Glutamatergic neuron (in vitro differentiated cells): ENCODE results near the gene ERFL. TPM values are rescaled to one million over a fixed set of nuclear protein-coding genes. Genes with fewer than 3 reads are reported as not detected.
A peak's percentile ranks its signal among the peaks of the same experiment; 100 is the strongest.
"Not testable (repeated sequence)": the region's sequence is repeated elsewhere in the genome, so short reads cannot be mapped to it uniquely, and the experiment has no call there.

ENCODE experiments used
- DNase-seq: peaks from one replicate; pipeline ENCODE4 v3.0.0; 2022
- H3K27ac Mint-ChIP-seq: one replicate; pipeline ENCODE4 v1.8.0; 2020; ENCODE audit warnings: mild to moderate bottlenecking, mixed read lengths, inconsistent platforms; ENCODE audit not compliant: unreplicated experiment
- H3K27me3 Mint-ChIP-seq: one replicate; pipeline ENCODE4 v1.8.0; 2020; ENCODE audit warnings: mild to moderate bottlenecking, moderate library complexity, mixed read lengths, inconsistent platforms; ENCODE audit not compliant: unreplicated experiment
- H3K36me3 Mint-ChIP-seq: one replicate; pipeline ENCODE4 v1.8.0; 2020; ENCODE audit warnings: mild to moderate bottlenecking, mixed read lengths, inconsistent platforms; ENCODE audit not compliant: unreplicated experiment
- H3K4me1 Mint-ChIP-seq: one replicate; pipeline ENCODE4 v1.8.0; 2020; ENCODE audit warnings: mild to moderate bottlenecking, low read depth, mixed read lengths, inconsistent platforms; ENCODE audit not compliant: unreplicated experiment
- H3K4me3 Mint-ChIP-seq: one replicate; pipeline ENCODE4 v1.8.0; 2020; ENCODE audit warnings: mild to moderate bottlenecking, mixed read lengths, inconsistent platforms; ENCODE audit not compliant: unreplicated experiment
- H3K9me3 Mint-ChIP-seq: one replicate; pipeline ENCODE4 v1.8.0; 2020; ENCODE audit warnings: mild to moderate bottlenecking, moderate library complexity, mixed read lengths, inconsistent platforms; ENCODE audit not compliant: unreplicated experiment
- CTCF ChIP-seq: fragments of 200-600 bp; sonication (generic); IDR thresholded peaks from one replicate; pipeline ENCODE4 v1.5.0; 2021; ENCODE audit not compliant: partially characterized antibody, unreplicated experiment
- total RNA-seq: library from RNA; stranded (reverse); fragmentation: NEBNext Ultra II Directional; extraction: Animal tissue kit (Norgen Biotek cat#: 25700); gene quantifications from one replicate; pipeline ENCODE4 v1.2.1, GENCODE V29; 2021; ENCODE audit not compliant: unreplicated experiment

The ERFL gene
- total RNA-seq, 1 donor from 2014 or later = 1.6 TPM

- peaks cover 19% of the 10 kb centered on the region for H3K27me3 Mint-ChIP-seq
These were observed 11.8 kb upstream of the ERFL start for GRCh38 chr19:41939861-41940730.

DNA sequence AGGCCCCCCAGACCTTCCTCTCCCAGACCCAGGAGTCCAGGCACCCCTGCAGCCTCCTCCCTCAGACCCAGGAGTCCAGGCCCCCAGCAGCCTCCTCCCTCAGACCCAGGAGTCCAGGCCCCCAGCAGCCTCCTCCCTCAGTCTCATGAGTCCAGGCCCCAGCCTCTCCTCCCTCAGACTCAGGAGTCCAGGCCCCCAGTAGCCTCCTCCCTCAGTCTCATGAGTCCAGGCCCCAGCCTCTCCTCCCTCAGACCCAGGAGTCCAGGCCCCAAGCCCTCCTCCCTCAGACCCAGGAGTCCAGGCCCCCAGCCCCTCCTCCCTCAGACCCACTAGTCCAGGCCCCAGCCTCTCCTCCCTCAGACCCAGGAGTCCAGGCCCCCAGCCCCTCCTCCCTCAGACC lies 11.0 kb upstream of the ERFL start:
- peaks cover 22% of the 10 kb centered on the region for H3K4me1 Mint-ChIP-seq
- DNase-seq, H3K27ac Mint-ChIP-seq, H3K4me3 Mint-ChIP-seq, H3K36me3 Mint-ChIP-seq: not testable (repeated sequence)
- peaks cover 13% of the 10 kb centered on the region for H3K9me3 Mint-ChIP-seq
- peaks cover 16% of the 10 kb centered on the region for H3K27me3 Mint-ChIP-seq

More at GRCh38 chr19:41939861-41940730, 11.8 kb upstream of the ERFL start:
- Mint-ChIP-seq H3K9me3 (peaks cover 14% of the 10 kb centered on the region), H3K36me3 (peaks cover 6% of the 10 kb centered on the region), H3K27ac (no peak overlapping the region), H3K4me1 (peaks cover 16% of the 10 kb centered on the region), H3K4me3 (peak overlapping the region; percentile 73)
- TF ChIP-seq CTCF = no peak
- no peak for DNase-seq

DNA sequence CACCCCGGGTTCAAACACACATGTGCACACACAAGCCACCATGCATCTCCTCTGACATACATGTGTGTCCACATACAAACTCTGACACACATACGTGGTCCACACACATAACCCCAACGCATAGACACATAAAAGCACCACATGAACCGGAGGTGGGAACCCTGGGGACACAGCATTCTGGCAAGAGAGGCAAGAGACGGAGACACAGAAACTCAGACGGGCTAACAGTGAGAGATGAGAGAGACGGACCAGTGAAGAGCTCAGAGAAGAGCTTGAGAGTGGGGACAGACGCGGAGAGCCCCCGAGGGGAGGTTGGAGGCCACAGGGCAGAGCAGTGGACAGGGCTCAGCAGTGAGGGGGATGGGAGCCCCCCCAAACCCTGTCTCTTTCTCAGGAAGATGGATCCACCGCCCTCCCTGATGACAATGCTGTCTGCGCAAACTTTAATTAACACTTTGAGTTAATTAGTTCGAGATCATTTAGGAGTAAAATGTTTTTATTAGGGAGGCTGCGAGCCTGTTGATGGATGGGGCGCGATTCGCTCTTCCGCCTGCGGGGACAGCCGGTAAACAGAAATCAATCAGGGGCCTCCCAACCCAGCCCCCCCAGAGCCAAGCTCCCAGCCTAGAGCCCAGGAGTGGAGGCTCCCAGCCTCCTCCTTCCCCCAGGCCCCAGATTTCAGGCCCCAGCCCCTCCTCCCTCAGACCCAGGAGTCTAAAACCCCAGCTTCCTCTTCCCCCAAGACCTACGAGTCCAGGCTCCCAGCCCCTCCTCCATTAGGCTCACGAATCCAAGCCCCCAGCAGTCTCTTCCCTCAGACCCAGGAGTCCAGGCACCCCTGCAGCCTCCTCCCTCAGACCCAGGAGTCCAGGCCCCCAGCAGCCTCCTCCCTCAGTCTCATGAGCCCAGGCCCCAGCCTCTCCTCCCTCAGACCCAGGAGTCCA lies 9.5 kb upstream of the ERFL start:
- H3K4me3 Mint-ChIP-seq = peak overlapping the region; percentile 63
- peaks cover 20% of the 10 kb centered on the region for H3K27me3 Mint-ChIP-seq
- H3K36me3 Mint-ChIP-seq = peaks cover 2% of the 10 kb centered on the region
- H3K9me3 Mint-ChIP-seq = peaks cover 18% of the 10 kb centered on the region
- no peak for DNase-seq
- peak; percentile 26 for TF ChIP-seq CTCF
- H3K27ac Mint-ChIP-seq = peak overlapping the region; percentile 10
- H3K4me1 Mint-ChIP-seq = peaks cover 35% of the 10 kb centered on the region

GRCh38 chr19:41936961-41937360 lies 8.7 kb upstream of the ERFL start:
- no peak for DNase-seq
- Mint-ChIP-seq H3K9me3 (peaks cover 18% of the 10 kb centered on the region), H3K4me1 (peaks cover 41% of the 10 kb centered on the region), H3K27ac (no peak overlapping the region), H3K36me3 (no peaks in the 10 kb centered on the region), H3K27me3 (peaks cover 23% of the 10 kb centered on the region), H3K4me3 (peak overlapping the region; percentile 37)
- no peak for TF ChIP-seq CTCF

DNA sequence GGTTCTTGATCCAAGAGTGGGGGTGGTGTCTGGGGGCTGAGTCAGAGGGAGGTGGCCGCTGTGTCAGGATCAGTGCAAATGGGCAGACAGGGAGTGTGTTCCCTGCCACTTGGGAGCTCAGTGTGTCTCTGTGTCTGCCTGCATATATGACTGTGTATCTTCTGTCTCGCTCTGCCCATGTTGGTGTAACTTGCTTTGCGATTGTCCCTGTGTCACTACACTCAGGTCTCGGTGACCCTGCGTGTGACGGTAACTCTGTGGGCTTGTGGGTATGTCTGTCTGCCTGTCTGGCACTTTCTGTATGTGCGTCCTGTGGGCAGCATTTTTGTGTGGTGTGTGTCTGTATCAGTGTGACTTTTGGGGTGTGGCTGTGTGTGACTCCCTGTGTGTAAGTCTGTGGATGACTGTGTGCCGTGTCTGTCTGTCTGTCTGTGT lies 8.2 kb upstream of the ERFL start:
- Mint-ChIP-seq H3K4me3 (peak overlapping the region; percentile 37), H3K4me1 (peaks cover 43% of the 10 kb centered on the region), H3K36me3 (no peaks in the 10 kb centered on the region), H3K9me3 (peaks cover 14% of the 10 kb centered on the region), H3K27me3 (peaks cover 20% of the 10 kb centered on the region), H3K27ac (no peak overlapping the region)
- DNase-seq = no peak
- no peak for TF ChIP-seq CTCF
